Measurements from ENCODE around the gene RASIP1.
"Not testable (repeated sequence)": the region's sequence is repeated elsewhere in the genome, so short reads cannot be mapped to it uniquely, and the experiment has no call there.

RASIP1 gene

GRCh38 chr19:48740164-48740972 is at the start of gene RASIP1:
Gene RASIP1 (minus strand): TSS chr19:48740610. CDS start chr19:48740282, 328 bp downstream.
- no peak for DNase-seq (ENCODE audit: low read depth)

GRCh38 chr19:48787331-48787730 is 46.9 kb upstream of the RASIP1 start:
- not testable (repeated sequence) for DNase-seq (ENCODE audit: low read depth)

GRCh38 chr19:48786422-48786821 is 46.0 kb upstream of the RASIP1 start:
- not testable (repeated sequence) for DNase-seq (ENCODE audit: low read depth)

GRCh38 chr19:48784527-48784926 is 44.1 kb upstream of the RASIP1 start:
- peak; percentile 33 for DNase-seq (ENCODE audit: low read depth)

- DNase-seq (ENCODE audit: low read depth) = peak; percentile 98
These were observed 40.4 kb upstream of the RASIP1 start for GRCh38 chr19:48780631-48781391.

- DNase-seq (ENCODE audit: low read depth) = no peak
These were observed 39.2 kb upstream of the RASIP1 start for GRCh38 chr19:48779636-48780035.

GRCh38 chr19:48777720-48778119 is 37.3 kb upstream of the RASIP1 start:
- DNase-seq (ENCODE audit: low read depth) = no peak

- DNase-seq (ENCODE audit: low read depth) = no peak
These were observed 36.7 kb upstream of the RASIP1 start for GRCh38 chr19:48777139-48777538.

GRCh38 chr19:48772503-48772953 is 32.1 kb upstream of the RASIP1 start:
- no peak for DNase-seq (ENCODE audit: low read depth)

GRCh38 chr19:48770734-48771472 is 30.5 kb upstream of the RASIP1 start:
- DNase-seq (ENCODE audit: low read depth) = no peak

GRCh38 chr19:48770266-48770665 is 29.9 kb upstream of the RASIP1 start:
- DNase-seq (ENCODE audit: low read depth) = no peak

GRCh38 chr19:48768994-48769713 is 28.7 kb upstream of the RASIP1 start:
- no peak for DNase-seq (ENCODE audit: low read depth)

- DNase-seq (ENCODE audit: low read depth) = not testable (repeated sequence)
These were observed 27.9 kb upstream of the RASIP1 start for GRCh38 chr19:48768171-48768753.

- DNase-seq (ENCODE audit: low read depth) = not testable (repeated sequence)
These were observed 25.4 kb upstream of the RASIP1 start for GRCh38 chr19:48765816-48766215.

GRCh38 chr19:48760504-48761205 is 20.2 kb upstream of the RASIP1 start:
- DNase-seq (ENCODE audit: low read depth) = no peak

- no peak for DNase-seq (ENCODE audit: low read depth)
These were observed 17.3 kb upstream of the RASIP1 start for GRCh38 chr19:48757741-48758144.

- no peak for DNase-seq (ENCODE audit: low read depth)
These were observed 16.8 kb upstream of the RASIP1 start for GRCh38 chr19:48757089-48757675.

- no peak for DNase-seq (ENCODE audit: low read depth)
These were observed 16.3 kb upstream of the RASIP1 start for GRCh38 chr19:48756686-48757085.

GRCh38 chr19:48756212-48756611 is 15.8 kb upstream of the RASIP1 start:
- DNase-seq (ENCODE audit: low read depth) = no peak

GRCh38 chr19:48755787-48756186 is 15.4 kb upstream of the RASIP1 start:
- no peak for DNase-seq (ENCODE audit: low read depth)

Data from CMK (cell line).